Epidermal melanocyte (primary cell): ENCODE data around the gene EYA3.

Experiments used
- DNase-seq: peaks from one replicate; pipeline ENCODE4 v3.0.0; 2011; ENCODE audit warnings: low spot score; ENCODE audit not compliant: insufficient read length

EYA3 gene

DNA sequence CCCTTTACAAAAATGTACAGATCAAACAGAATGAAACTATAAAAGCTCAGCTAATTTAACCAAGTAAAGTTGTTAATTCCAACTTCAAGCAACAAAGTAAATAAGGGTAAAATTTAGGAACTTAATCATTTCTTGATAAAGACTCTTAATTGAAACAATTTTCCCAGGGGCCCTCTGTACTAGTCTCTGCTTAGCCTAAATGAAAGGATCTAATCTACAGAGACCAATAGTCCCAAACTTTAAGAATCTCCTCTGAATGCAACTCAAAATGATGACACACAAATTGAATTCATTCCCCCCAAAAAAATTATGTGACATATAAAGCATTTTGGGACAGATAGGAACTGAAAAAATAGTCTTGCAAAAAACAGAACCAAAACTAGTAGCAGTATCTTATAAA, 16.6 kb downstream of the EYA3 start:
- no peak for DNase-seq

DNA sequence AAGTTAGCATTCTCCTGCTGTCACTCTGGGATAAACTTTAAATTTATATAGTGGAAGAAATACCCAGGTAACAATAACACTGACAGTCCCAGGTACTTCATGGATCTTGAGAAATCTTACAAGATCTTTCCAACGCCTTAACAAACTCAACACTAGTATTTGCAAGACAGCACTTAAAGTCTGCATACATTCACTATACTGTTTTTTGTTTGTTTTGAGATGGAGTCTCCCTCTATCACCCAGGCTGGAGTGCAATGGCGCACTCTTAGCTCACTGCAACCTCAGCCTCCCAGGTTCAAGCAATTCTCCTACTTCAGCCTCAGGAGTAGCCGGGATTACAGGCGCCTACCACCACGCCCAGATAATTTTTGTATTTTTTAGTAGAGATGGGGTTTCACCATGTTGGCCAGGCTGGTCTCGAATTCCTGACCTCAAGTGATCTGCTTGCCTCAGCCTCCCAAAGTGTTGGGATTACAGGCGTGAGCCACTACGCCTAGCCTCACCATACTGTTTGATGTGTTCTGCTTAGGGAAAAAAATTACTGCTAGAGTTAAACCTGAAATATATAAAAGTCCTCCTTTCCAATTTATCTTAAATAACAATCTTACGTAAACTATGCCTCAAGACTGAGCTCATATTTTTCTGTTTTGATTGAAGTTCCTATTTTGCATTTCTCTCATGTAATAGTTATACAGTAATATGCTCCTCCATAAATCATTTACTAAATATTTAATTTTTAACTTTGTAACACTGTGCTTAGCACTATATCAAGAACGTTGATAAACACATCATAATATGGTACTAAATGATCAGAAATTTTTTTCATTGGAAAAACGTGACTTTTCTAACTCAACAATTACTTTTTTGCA, 17.5 kb downstream of the EYA3 start:
- DNase-seq, result no peak

DNA sequence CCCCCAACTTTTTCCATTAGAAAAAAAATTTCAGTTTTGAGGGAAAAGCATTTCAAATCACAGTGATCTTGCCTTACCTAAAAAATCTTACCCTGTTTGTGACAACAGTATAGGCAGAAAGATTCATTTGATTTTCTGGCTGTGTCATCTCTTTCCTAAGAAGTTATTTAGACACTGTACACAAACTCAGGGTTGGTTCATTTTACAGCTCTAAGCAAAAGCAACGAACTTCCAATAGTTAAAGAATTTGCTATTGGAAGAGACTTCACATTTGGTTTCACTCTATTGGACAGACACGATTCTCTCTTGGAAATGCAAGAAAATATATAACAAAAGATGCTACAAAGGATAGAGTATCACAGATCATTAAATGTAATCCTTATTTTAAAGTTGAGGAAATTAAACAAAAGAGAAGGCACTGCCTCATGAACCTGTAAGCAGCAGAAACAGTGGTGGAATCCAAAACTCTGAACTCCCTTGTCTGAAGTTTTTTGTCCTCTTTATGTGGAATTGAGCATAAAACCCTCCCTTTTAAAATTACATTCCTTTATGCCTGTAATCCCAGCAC, 20.8 kb downstream of the EYA3 start:
- DNase-seq, result no peak

DNA sequence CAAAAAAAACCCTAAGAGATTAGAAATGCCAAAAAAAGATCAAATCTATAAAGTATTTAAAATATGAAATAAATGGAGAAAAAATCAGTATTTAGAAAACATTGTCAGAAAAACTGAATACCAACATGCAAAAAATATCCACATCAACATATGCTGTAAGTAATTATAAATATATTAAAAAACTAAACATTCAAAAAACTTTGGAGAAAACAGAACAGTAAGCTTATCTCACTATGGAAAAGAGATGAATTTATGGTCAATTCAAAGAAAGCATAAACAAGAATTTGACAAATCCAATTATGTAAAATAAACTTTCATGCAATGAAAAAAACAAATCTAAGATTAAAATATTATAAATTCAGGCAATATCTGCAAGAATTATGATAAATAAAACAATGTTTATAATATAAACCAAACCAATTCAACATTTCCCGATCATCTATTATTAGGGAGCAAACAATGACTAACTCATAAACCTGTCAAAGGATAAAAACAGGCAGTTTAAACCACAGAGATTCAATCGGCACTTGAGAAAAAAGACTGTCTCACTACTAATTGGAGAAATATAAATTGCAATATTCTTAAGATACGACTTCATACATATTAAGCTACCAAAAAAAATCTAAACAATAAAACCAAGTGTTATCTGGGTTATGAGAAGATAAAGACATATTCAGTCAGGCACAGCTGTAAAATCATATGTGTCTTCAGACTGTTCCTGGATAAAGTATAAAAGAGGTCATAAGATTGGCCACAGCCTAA, 21.8 kb downstream of the EYA3 start:
- no peak for DNase-seq

DNA sequence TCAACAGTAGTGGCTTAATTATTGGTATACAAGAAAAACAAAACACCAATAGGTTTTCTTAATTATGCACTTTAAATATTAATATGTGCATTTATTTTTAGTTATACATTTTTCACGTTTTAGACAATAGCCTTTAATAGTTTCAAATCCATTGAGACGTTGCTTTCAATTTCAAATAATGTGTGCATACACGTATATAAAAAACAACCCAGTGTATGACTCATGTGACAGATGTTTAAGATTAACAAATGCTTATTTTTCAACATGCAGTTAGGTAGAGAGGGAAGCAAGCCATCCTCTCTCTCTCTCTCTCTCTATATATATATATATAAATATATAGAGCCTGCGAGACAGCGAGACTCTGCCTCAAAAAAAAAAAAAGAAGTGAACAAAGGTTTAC, 24.3 kb downstream of the EYA3 start:
- no peak for DNase-seq

DNA sequence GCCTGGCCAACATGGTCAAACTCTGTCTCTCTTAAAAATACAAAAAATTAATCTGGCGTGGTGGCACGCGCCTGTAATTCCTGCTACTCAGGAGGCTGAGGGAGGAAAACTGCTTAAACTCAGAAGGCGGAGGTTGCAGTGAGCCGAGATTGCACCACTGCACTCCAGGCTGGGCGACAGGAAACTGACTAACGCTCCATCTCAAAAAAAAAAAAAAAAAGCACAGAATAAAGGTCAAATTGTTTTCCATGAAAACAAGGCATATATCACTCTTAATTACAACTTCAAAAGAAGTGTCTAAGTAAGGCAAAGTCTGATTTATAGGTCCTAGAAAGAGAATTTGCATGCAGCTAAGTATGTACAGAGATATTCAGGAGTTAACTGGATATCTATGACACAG, 25.6 kb downstream of the EYA3 start:
- no peak for DNase-seq

DNA sequence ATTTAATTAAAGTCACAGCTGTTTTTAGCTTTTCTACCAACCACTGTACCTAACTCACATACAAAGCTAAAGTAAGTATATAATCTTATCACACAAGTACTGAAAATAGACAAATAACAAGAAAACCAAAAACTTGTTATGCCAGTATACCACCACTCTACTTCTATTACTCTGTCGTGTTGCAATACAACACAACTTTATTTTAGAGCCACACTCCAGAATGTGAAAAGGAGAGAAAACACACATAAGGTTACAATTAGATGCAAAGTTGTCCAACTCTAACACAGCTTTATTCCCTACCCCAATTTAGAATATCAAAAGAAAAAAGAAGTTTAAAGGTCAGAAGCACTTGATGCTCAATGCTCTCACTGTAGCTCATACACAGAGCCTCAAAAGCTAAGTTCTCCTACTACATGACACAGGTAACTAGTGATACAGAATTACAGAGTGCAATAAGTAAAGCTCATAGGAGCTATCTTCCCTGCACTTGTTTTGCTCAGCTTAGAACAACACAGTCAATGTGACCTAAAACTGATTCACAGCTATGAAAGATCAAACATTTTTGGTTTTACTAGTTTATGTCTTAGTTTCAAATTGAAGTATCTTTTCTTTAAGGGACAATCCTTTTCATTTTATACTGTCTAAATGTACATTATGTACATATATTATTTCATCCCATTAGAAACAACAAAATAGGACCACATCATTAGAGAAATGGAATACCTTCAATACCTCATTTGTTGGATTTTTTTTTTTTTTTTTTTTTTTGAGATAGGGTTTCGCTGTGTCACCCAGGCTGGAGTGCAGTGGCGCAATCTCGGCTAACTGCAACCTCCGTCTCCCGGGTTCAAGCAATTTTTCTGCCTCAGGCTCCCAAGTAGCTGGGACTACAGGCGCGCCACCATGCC, 29.2 kb downstream of the EYA3 start:
- DNase-seq, result no peak

DNA sequence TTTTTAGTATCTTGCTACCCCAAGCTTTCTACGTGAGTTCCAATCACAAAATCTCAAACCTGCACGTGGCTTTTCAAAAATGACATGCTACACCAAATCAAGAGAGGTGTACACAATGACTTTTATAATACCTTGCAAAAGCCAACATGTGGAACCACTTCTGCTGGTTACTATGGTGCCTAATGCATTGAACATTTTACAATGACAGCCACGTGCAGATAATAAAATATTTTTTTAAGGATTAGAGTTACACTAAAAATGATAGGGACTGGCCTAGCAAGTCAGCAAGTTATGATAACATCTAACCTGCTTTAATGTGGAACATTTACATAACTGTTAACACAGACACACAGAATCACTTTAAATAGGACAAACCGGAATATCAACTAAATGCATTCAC, 30.2 kb downstream of the EYA3 start:
- DNase-seq, result no peak

DNA sequence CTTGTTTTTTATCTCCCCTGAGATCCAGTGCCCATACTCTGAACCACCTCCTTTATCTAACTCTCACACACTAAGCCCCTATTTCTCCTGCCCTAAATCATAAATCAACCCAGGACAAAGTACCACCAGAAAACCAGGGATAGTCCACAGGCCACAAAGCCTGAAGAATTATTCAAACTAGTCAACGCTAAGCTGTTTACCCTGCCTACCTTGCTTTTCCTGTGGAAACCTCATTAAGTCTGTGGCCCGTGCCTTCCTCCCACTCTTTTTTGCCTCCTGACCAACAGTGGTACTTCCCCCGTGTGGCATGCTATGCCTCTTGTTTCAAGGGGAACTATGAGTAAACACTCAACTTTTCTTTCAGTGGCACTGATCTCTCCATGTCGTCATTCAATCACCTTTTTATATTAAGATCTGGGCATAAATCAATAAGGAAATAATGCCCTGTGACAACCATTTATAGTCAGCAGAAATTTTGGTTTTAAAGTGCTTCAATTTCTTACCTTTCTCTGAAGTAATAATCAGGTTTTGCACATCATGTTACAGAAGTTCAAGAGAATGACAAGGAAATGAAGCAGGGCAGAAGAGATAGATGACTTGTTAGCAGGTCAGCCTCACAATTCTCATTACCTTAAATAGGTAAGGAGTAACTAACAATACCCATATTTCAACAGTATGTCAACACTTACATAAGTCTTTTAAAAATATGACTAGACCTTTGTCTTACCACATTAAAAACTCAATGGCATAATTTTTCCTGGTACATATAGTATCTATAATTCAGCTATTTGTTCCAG, 32.1 kb downstream of the EYA3 start:
- DNase-seq, result no peak

DNA sequence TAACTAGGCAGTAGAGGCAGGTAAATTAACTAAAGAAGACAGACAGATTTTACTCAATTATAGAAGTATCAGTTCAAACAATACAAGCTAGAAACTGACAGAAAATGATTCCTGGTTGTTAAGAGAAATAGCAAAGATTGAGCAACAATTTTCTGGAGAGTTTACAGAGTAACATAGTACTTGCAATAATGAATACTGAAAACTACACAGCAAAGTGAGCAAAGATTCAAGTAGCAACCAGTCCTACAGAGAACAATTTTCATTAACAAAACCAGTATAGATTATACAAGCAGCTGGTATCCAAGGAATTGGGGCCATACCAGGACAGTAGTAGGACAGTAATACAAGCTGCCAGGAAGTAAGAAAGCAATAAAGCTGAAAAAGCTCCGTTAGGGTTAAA, 37.6 kb downstream of the EYA3 start:
- DNase-seq, result no peak

DNA sequence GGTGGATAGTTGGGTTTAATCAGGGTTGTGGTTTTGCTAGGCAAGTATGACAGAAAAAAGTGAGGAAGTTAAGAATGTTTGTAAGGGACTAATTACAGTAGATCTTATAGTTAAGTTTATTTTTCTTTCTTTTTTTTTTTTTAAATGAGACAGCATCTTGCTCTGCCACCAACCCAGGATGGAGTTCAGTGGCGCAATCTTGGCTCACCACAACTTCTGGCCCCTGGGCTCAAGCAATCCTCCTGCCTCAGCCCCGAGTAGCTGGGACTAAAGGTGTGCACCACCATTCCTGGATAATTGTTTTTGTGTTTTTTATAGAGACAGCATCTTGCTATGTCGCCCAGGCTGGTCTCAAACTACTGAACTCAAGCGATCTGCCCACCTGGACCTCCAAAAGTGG, 41.7 kb downstream of the EYA3 start:
- DNase-seq, result no peak

DNA sequence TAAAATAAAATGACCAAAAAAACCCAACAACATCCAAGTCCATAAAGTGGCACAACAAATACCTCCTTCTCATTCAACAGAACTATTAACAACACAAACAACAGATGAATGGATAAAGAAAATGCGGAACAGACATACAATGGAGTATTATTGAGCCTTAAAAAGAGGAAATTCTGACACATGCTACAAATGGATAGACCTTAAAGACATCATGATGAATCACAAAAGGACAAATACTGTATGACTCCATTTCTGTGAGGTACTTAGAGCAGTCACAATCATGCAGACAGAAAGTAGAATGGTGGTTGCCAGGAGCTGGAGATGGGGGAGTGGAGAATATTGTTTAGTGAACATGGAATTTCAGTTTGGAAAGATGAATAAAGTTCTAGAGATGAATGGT, 42.6 kb downstream of the EYA3 start:
- no peak for DNase-seq

DNA sequence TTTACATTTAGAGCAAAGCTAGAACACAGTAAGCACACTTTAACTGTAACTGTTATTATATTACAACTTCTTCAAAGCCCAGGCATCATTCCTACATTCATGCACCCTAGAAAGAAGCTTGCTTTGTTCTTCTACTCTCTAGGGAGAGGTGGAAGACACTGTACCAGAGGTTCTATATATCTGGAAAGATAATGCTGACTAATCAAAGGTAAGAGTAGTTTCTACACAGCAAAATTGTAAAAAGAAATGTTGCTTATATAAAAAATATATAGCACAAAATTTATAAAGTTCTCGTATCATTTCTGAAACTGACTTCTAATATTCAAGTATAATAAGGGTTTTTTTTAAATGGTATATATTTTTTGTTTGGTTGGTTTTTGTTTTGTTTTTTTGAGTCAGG, 44.0 kb downstream of the EYA3 start:
- DNase-seq, result no peak

DNA sequence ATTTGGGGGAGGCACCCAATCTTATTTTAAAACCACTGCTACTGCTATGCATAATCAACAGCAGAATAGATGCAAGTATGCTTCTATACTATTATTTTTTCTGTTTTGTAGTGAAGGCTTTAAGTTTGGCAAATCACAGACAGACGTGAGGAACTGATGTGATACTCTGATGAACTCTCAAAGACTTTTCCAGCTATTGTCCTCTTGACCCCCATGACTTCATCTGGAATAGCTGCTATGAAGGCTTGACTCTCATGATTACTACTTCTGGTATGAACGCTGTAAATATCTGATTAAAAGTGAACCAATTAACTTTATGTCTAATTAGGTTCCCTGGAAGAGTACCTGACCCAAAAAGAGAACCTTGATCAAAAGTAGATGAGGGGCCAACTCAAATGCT, 49.1 kb downstream of the EYA3 start:
- DNase-seq, result no peak

DNA sequence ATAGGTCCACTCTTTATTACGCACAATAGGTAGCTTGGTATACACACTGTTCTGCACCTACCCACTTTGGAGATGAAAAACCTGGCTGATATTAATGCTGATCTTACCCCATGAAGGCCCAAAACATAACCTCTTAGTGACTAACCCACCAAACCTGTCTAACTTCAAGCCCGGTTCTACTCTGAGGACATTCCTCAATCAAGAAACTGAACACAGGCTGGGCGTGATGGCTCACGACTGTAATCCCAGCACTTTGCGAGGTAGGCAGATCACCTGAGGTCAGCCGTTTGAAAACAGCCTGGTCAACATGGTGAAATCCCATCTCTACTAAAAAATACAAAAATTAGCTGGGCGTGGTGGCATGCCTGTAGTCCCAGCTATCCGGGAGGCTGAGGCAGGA, 50.5 kb downstream of the EYA3 start:
- no peak for DNase-seq

DNA sequence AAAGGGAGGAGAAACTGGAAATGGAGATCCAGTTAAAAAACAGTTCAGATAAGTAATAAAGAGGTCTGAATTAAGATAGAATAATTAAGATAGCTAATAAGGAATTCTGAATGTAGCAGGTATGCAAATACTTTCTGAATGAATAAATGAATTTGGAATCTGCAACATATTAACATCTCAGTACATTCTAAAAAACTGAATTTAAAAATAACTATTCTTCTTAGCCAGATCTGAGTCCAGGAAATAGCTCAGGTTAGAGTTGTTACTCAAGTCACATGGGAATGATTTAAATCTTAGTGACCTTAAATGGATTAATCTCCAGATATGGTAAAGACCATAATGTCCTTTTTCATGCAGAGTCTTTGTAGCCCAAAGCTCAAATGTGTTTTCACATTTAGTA, 51.2 kb downstream of the EYA3 start:
- no peak for DNase-seq

DNA sequence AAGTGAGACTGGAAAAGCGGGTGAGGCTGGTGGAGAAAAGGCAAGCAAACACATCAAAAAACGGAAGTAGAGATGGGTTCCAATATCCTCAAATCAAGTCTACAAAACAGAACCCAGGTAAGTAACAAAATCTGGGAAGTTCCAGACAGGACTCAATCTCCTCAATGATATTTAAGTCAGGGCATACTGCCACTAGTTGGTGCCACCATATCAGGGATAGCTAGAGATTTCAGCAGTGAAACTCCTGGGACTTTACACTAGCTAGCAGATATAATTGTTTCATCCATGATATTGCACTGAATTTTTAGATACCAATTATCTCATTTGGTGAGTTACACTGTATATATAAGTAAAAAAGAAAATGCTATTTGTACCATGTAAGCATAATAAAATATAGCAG, 52.0 kb downstream of the EYA3 start:
- DNase-seq, result no peak

DNA sequence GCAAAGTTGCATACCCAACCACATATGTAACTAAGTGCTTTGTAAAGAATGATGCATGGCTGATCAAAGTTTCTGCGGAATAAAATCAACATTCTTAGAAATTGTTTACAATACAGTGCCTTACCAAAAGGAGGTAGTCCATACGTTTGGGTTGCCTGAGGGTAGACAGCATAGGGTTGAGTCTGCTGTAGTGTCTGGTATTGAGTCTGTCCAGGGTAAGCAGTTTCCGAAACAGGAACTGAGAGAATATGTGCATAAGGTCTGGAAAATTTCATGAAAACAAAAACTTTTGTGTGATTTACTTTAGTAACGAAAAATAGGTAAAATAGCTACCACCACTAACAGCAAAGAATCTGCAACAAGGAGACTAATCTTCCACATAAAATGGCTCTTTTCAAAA, 53.0 kb downstream of the EYA3 start:
- DNase-seq, result no peak

DNA sequence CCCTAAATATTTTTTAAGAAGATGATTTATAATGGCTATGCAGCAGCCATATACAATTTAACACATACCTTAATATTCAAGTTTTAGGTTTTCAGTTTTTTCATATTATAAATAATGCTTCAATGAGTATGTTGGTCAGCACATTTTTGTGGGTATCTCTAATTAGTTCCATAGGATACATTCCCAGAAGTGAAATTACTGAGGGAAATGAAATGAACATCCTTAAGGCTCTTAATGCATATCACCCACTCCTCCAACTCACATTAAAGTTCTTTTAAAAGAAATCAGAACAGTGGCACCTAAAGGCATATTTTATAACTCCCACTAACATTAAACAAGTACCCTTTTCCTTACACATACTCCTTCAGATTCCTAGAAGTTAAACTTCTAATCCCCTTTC, 56.1 kb downstream of the EYA3 start:
- DNase-seq, result no peak

DNA sequence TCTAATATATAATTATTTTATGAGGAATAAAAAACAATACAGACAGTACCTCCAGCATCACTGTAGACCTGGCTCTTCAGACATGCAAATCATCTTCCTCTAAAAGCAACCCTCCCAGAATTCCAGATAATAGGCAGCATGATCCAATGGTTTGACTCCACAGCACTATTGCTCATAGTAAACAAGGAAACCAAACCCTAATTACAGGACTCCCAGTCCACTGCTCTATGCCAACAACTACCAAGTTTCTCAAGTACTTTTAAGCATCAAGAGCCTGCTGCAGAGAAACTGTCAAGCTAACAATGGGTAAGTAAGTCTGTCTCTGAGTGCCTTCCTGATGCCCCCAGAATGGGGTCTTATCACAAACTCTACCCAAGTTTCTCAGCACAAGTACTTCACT, 57.2 kb downstream of the EYA3 start:
- DNase-seq, result no peak
